GM23338 (cell line): ENCODE measurements around the gene TBC1D16. TPM values are rescaled to one million over a fixed set of nuclear protein-coding genes. Genes with fewer than 3 reads are reported as not detected.

Source experiments
- ATAC-seq: fragments of 200-7000 bp; cut with Tn5 transposase; 3 replicates; pipeline ENCODE4 v1.9.1; 2020
- DNase-seq: peaks from one replicate; pipeline ENCODE4 v3.0.0-alpha.2; 2015; ENCODE audit warnings: low spot score
- H2AFZ ChIP-seq: fragments of 200-600 bp; sonication (generic); 2 replicates; pipeline ENCODE4 v1.8.0; 2016; ENCODE audit warnings: antibody characterized with exemption, mild to moderate bottlenecking, moderate library complexity
- H3F3A ChIP-seq: fragments of 200-600 bp; sonication (generic); replicated peaks from 2 replicates; pipeline ENCODE4 v1.8.0; 2017; ENCODE audit warnings: antibody characterized with exemption, mixed run types, low read depth
- H3K27ac ChIP-seq: fragments of 200-600 bp; sonication (generic); 2 replicates; pipeline ENCODE4 v1.6.1; 2016; ENCODE audit warnings: low read depth
- H3K27me3 ChIP-seq: fragments of 200-600 bp; sonication (generic); 2 replicates; pipeline ENCODE4 v1.8.0; 2016; ENCODE audit warnings: mild to moderate bottlenecking, mixed run types, moderate library complexity; ENCODE audit not compliant: insufficient read depth
- H3K36me3 ChIP-seq: fragments of 200-600 bp; sonication (generic); 2 replicates; pipeline ENCODE4 v1.8.0; 2016; ENCODE audit warnings: mild to moderate bottlenecking; ENCODE audit not compliant: insufficient read depth
- H3K4me1 ChIP-seq: fragments of 200-600 bp; sonication (generic); 2 replicates; pipeline ENCODE4 v1.8.0; 2016; ENCODE audit warnings: mild to moderate bottlenecking, moderate library complexity; ENCODE audit not compliant: insufficient read depth
- H3K4me2 ChIP-seq: fragments of 200-600 bp; sonication (generic); 2 replicates; pipeline ENCODE4 v1.7.1; 2017; ENCODE audit warnings: mixed run types
- H3K4me3 ChIP-seq: fragments of 200-600 bp; sonication (generic); 2 replicates; pipeline ENCODE4 v1.6.1; 2016; ENCODE audit warnings: mixed run types
- H3K79me2 ChIP-seq: fragments of 200-600 bp; sonication (generic); replicated peaks from 2 replicates; pipeline ENCODE4 v1.8.0; 2017; ENCODE audit warnings: mild to moderate bottlenecking; ENCODE audit not compliant: insufficient read depth
- H3K9me2 ChIP-seq: fragments of 200-600 bp; sonication (generic); 2 replicates; pipeline ENCODE4 v1.8.0; 2017; ENCODE audit not compliant: insufficient read depth
- H4K20me1 ChIP-seq: fragments of 200-600 bp; sonication (generic); replicated peaks from 2 replicates; pipeline ENCODE4 v1.8.0; 2017; ENCODE audit warnings: mild to moderate bottlenecking; ENCODE audit not compliant: insufficient read depth
- H3K27ac Mint-ChIP-seq: 2 replicates; pipeline ENCODE4 v1.8.0; 2020; ENCODE audit warnings: inconsistent platforms, mild to moderate bottlenecking, moderate library complexity, mixed read lengths
- H3K27me3 Mint-ChIP-seq: 3 replicates; pipeline ENCODE4 v1.8.0; 2022; ENCODE audit warnings: low read depth, mild to moderate bottlenecking, moderate library complexity, mixed read lengths, inconsistent platforms; ENCODE audit not compliant: insufficient read depth, poor library complexity
- H3K36me3 Mint-ChIP-seq: 3 replicates; pipeline ENCODE4 v1.8.0; 2021; ENCODE audit warnings: low read depth, mild to moderate bottlenecking, inconsistent platforms, moderate library complexity, mixed read lengths
- H3K4me1 Mint-ChIP-seq: 3 replicates; pipeline ENCODE4 v1.8.0; 2020; ENCODE audit warnings: mild to moderate bottlenecking, inconsistent platforms, mixed read lengths
- H3K4me3 Mint-ChIP-seq: 3 replicates; pipeline ENCODE4 v1.8.0; 2021; ENCODE audit warnings: moderate library complexity, mild to moderate bottlenecking, inconsistent platforms, mixed read lengths
- H3K9me3 Mint-ChIP-seq: 3 replicates; pipeline ENCODE4 v1.8.0; 2020; ENCODE audit warnings: moderate library complexity, mild to moderate bottlenecking, inconsistent platforms, mixed read lengths
- CREB1 ChIP-seq: fragments of 250-450 bp; sonication (Bioruptor Pico); IDR thresholded peaks from 2 replicates; pipeline ENCODE4 v1.5.0; 2020; ENCODE audit warnings: low read depth, mild to moderate bottlenecking, moderate library complexity
- CTCF ChIP-seq, 2 experiments: fragments of 200-600 bp in 1 of 2; sonication (generic) in 1 of 2; conservative IDR thresholded peaks; 2 replicates each; pipeline versions ENCODE4 v1.5.1 to v1.6.1; 2016 to 2017; ENCODE audit warnings: antibody characterized with exemption in 2 of 2, low read depth in 2 of 2, mild to moderate bottlenecking in 2 of 2, moderate library complexity in 1 of 2
- EZH2 ChIP-seq: fragments of 200-600 bp; sonication (generic); IDR thresholded peaks from one replicate; pipeline ENCODE4 v1.8.0; 2017; ENCODE audit warnings: antibody characterized with exemption, mild to moderate bottlenecking, low read depth; ENCODE audit not compliant: unreplicated experiment
- EZH2phosphoT487 ChIP-seq: fragments of 200-600 bp; sonication (generic); IDR thresholded peaks from one replicate; pipeline ENCODE4 v1.8.1; 2018; ENCODE audit warnings: antibody characterized with exemption; ENCODE audit not compliant: unreplicated experiment
- JUNB ChIP-seq: IDR thresholded peaks from one replicate; pipeline ENCODE4 v1.6.1; 2016; ENCODE audit warnings: antibody characterized with exemption; ENCODE audit not compliant: unreplicated experiment
- NANOG ChIP-seq: IDR thresholded peaks from 2 replicates; pipeline ENCODE4 v1.6.1; 2016; ENCODE audit warnings: antibody characterized with exemption, borderline replicate concordance
- POLR2AphosphoS5 ChIP-seq: IDR thresholded peaks from 2 replicates; pipeline ENCODE4 v1.6.1; 2016; ENCODE audit warnings: antibody characterized with exemption, low read depth
- STAT1 ChIP-seq: IDR thresholded peaks from one replicate; pipeline ENCODE4 v1.6.1; 2016; ENCODE audit warnings: antibody characterized with exemption; ENCODE audit not compliant: unreplicated experiment
- ZNF114 ChIP-seq: fragments of 250-450 bp; sonication (Bioruptor Pico); IDR thresholded peaks from 2 replicates; pipeline ENCODE4 v1.5.0; 2020; ENCODE audit warnings: mild to moderate bottlenecking, moderate library complexity
- ZNF331 ChIP-seq: fragments of 250-450 bp; sonication (Bioruptor Pico); IDR thresholded peaks from 2 replicates; pipeline ENCODE4 v1.5.0; 2020; ENCODE audit warnings: low read depth, mild to moderate bottlenecking, moderate library complexity
- ZNF462 ChIP-seq: fragments of 250-450 bp; sonication (Bioruptor Pico); IDR thresholded peaks from 2 replicates; pipeline ENCODE4 v1.5.0; 2020; ENCODE audit warnings: mild to moderate bottlenecking, moderate library complexity
- polyA plus RNA-seq: library from polyadenylated mRNA; unstranded; fragments of >200 nt; fragmentation: Nextera tagmentation; extraction: Ambion mirVana; gene quantifications from 2 replicates; pipeline ENCODE4 v1.2.1, GENCODE V29; 2016
- total RNA-seq: library from RNA; depleted of rRNA; stranded (reverse); fragments of >200 nt; shearing (Covaris generic); gene quantifications from 2 replicates; pipeline ENCODE4 v1.2.3, GENCODE V29; 2014
- TF ChIP-seq, protein P1 (sequence below): IDR thresholded peaks from one replicate; pipeline ENCODE4 v1.6.1; 2018; ENCODE audit warnings: antibody characterized with exemption; ENCODE audit not compliant: unreplicated experiment
- TF ChIP-seq, protein P2 (sequence below): IDR thresholded peaks from 2 replicates; pipeline ENCODE4 v1.6.1; 2016; ENCODE audit warnings: antibody characterized with exemption

TBC1D16 gene
- total and polyA plus RNA-seq, 2 experiments from 2014 or later, result 16.7 to 104 TPM

DNA sequence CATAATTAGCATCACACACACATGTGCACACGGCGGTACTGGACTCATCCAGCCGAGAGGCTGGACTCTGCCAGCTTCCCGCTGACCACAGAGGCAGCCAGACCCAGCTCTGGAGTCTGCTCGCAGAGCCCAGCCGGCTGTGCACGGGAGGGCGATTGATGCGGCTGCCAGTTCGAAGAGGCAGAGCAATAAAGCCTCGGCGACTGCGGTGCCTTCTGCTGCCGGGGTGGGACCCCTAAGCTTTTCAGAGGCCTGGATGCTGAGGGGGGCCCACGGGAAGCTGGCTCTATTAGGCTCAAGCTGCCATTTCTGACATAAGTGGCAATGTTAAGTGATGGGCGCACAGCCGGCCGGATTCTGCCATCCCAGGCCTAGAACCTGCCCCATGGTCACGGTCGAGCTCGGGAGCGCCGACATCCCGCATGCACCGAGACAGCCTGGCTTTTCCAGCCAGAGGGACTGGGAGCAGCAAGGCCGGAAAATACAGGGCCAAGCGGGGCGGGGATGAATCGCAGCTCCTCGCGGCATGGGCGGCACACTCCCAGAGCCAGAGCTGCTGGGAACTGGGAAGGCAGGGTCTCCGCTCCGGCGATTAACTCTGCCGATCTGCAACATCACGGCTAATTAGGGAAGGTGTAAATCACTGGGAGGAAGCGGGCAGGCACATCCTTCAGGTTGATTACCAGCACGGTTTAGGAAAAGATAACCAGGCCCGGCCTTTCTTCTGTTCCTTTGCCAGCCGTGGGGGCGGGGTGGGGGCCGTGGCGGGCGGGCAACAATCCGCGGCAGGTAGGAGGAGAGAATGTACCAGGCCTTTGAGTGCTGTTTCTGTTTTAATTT lies 57.7 kb downstream of the TBC1D16 start:
- no peaks in the 10 kb centered on the region for H3K27me3 ChIP-seq
- DNase-seq (no peak), ATAC-seq (no peak)
- Mint-ChIP-seq H3K27ac (no peak overlapping the region), H3K4me1 (peaks cover 20% of the 10 kb centered on the region), H3K4me3 (no peak overlapping the region), H3K9me3 (no peaks in the 10 kb centered on the region), H3K27me3 (peaks cover 9% of the 10 kb centered on the region), H3K36me3 (peaks cover 3% of the 10 kb centered on the region; the same call in 2 of the 3 replicates)
- 0 out of 2 replicates have a peak, but pooled peaks cover 9% of the 10 kb centered on the region for H3F3A ChIP-seq
- peaks cover 7% of the 10 kb centered on the region; the same call in 1 of the 2 replicates for H3K4me1 ChIP-seq
- no peak overlapping the region for H3K27ac ChIP-seq
- H3K4me2 ChIP-seq, result no peak overlapping the region
- peaks cover under 1% of the 10 kb centered on the region; the same call in 1 of the 2 replicates for H3K36me3 ChIP-seq
- peaks cover 13% of the 10 kb centered on the region; the same call in 1 of the 2 replicates for H4K20me1 ChIP-seq
- no peak overlapping the region for H3K4me3 ChIP-seq
- TF ChIP-seq POLR2AphosphoS5 (no peak), EZH2phosphoT487 (no peak), ZNF462 (no peak), NANOG (no peak), ZNF331 (no peak), ZNF114 (no peak), EZH2 (no peak), CTCF (conservative IDR thresholded peaks at IDR 0.05; ENCODE audit: low read depth in 2 of 2) (no peak), STAT1 (no peak), JUNB (no peak), CREB1 (no peak)
- TF ChIP-seq, protein P1, sequence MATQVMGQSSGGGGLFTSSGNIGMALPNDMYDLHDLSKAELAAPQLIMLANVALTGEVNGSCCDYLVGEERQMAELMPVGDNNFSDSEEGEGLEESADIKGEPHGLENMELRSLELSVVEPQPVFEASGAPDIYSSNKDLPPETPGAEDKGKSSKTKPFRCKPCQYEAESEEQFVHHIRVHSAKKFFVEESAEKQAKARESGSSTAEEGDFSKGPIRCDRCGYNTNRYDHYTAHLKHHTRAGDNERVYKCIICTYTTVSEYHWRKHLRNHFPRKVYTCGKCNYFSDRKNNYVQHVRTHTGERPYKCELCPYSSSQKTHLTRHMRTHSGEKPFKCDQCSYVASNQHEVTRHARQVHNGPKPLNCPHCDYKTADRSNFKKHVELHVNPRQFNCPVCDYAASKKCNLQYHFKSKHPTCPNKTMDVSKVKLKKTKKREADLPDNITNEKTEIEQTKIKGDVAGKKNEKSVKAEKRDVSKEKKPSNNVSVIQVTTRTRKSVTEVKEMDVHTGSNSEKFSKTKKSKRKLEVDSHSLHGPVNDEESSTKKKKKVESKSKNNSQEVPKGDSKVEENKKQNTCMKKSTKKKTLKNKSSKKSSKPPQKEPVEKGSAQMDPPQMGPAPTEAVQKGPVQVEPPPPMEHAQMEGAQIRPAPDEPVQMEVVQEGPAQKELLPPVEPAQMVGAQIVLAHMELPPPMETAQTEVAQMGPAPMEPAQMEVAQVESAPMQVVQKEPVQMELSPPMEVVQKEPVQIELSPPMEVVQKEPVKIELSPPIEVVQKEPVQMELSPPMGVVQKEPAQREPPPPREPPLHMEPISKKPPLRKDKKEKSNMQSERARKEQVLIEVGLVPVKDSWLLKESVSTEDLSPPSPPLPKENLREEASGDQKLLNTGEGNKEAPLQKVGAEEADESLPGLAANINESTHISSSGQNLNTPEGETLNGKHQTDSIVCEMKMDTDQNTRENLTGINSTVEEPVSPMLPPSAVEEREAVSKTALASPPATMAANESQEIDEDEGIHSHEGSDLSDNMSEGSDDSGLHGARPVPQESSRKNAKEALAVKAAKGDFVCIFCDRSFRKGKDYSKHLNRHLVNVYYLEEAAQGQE, result no peak
- TF ChIP-seq, protein P2, sequence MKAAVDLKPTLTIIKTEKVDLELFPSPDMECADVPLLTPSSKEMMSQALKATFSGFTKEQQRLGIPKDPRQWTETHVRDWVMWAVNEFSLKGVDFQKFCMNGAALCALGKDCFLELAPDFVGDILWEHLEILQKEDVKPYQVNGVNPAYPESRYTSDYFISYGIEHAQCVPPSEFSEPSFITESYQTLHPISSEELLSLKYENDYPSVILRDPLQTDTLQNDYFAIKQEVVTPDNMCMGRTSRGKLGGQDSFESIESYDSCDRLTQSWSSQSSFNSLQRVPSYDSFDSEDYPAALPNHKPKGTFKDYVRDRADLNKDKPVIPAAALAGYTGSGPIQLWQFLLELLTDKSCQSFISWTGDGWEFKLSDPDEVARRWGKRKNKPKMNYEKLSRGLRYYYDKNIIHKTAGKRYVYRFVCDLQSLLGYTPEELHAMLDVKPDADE, result no peak
- H3K79me2 ChIP-seq, result peaks cover 37% of the 10 kb centered on the region
- no peaks in the 10 kb centered on the region for H3K9me2 ChIP-seq
- no peak overlapping the region for H2AFZ ChIP-seq
